BJ (cell line): ENCODE measurements around the gene DNAJB4. TPM values are rescaled to one million over a fixed set of nuclear protein-coding genes. Genes with fewer than 3 reads are reported as not detected.

Source experiments
- CTCF ChIA-PET: fragments of 350-600 bp; formaldehyde crosslinking; extraction: SDS; loops from one replicate; lab custom pipeline; 2021; ENCODE audit warnings: antibody characterized with exemption, inconsistent platforms; lab: Yijun Ruan, JAX
- POLR2A ChIA-PET: fragments of 300-600 bp; sonication (Branson Sonifier 250); formaldehyde crosslinking; extraction: SDS; loops from one replicate; lab custom pipeline; 2021; ENCODE audit warnings: antibody characterized with exemption; lab: Charles Lee
- DNase-seq: peaks from one replicate; pipeline ENCODE4 v3.0.0-alpha.2; 2011; ENCODE audit warnings: low read depth
- H3K27me3 ChIP-seq: 2 replicates; pipeline ENCODE4 v1.6.0; 2011; ENCODE audit warnings: low read length; ENCODE audit not compliant: control insufficient read depth, insufficient read depth
- H3K36me3 ChIP-seq: 2 replicates; pipeline ENCODE4 v1.5.1; 2011; ENCODE audit warnings: low read length; ENCODE audit not compliant: control insufficient read depth, insufficient read depth
- H3K4me3 ChIP-seq: 2 replicates; pipeline ENCODE4 v1.5.1; 2011; ENCODE audit warnings: low read depth, mild to moderate bottlenecking, control low read depth, low read length
- CTCF ChIP-seq: IDR thresholded peaks from 2 replicates; pipeline ENCODE4 v1.5.1; 2011; ENCODE audit warnings: low read depth, mild to moderate bottlenecking, control low read depth, inconsistent platforms, low read length, moderate library complexity; ENCODE audit not compliant: insufficient read depth
- polyA minus RNA-seq: library from RNA; depleted of rRNA, polyadenylated mRNA; stranded (reverse); fragments of >200 nt; gene quantifications from 2 replicates; pipeline ENCODE4 v1.2.3, GENCODE V29; 2011; rRNA and poly(A)+ RNA removed
- polyA plus RNA-seq: library from polyadenylated mRNA; depleted of rRNA; stranded (reverse); fragments of >200 nt; gene quantifications from 2 replicates; pipeline ENCODE4 v1.2.3, GENCODE V29; 2011; rRNA removed

DNAJB4 gene
- polyA plus RNA-seq (16.7 and 39.6 TPM in 2 replicates), polyA minus RNA-seq (17.2 and 21.0 TPM in 2 replicates)

DNA sequence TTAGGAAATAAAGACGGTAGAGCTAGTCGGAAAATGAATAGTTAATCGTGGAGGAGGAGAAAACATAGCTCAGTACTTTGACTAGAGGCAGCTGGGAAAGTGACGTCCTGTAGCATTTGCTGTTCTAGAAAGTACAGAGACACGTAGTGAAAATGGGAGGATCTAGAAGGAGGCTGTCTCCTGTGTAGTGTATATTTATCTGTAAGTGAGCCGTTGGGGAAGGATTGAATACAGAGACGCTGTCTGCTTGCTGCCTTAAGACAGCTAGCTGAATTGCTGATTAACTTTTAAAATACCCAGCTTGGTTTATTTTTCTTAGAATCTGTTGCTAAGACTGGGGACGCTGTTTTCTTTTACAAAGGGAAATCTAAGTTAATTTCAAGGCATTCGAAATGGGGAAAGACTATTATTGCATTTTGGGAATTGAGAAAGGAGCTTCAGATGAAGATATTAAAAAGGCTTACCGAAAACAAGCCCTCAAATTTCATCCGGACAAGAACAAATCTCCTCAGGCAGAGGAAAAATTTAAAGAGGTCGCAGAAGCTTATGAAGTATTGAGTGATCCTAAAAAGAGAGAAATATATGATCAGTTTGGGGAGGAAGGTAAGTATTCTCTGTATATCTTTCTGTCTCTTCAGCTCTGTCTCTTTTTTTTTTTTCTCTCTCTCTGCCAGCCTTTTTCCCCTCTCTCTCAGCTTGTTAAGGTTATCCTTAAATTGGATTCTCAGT lies at the start of gene DNAJB4:
TSS of gene DNAJB4 (plus strand) at position 221 of the 729 bp plus-strand sequence. CDS start at position 393, 172 bp downstream.
- no peak for TF ChIP-seq CTCF
- Histone ChIP-seq H3K4me3 (peak within 1 kb of the TSS; percentile 68), H3K36me3 (no peaks in the 10 kb centered on the region), H3K27me3 (no peaks in the 10 kb centered on the region)
- ChIA-PET POLR2A (interaction anchor here (0.5 to 2.6 kb wide), 9 partner anchors 10 to 366 kb away, joined by 3 to 12 read pairs (median 5); partner anchors contain the start of gene FUBP1), CTCF (interaction anchor here (0.6 to 1.9 kb wide), 8 partner anchors 9 to 851 kb away, joined by 3 to 9 read pairs (median 4); no protein-coding TSS in a partner anchor)
- peak; percentile 90 for DNase-seq

DNA sequence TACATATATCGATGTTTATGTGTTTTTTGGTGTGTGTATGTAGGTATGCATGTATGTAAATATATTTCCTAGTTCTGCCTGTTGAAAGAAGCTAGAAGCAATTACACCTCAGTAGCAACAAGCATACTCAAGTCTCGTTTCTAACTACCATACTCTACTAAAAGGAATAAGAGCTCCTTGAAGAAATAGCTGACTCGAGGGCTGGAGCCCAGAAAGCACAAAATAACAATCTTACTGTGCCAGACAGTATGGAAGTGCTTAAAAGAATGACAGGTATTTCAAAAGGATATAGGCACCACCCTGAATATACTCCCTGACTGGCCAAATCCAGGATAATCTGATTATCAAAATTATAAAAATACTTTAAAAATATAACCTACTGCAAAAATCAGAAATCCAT lies 49.0 kb upstream of the DNAJB4 start:
- CTCF ChIA-PET: interaction anchor here (0.7 to 1.6 kb wide), 4 partner anchors 13 to 159 kb away, joined by 3 read pairs; no protein-coding TSS in a partner anchor
- Histone ChIP-seq H3K27me3 (no peaks in the 10 kb centered on the region), H3K4me3 (no peak overlapping the region), H3K36me3 (peaks cover 16% of the 10 kb centered on the region)
- DNase-seq: no peak
- POLR2A ChIA-PET: no interaction called here
- no peak for TF ChIP-seq CTCF

GRCh38 chr1:77956464-77956863 lies 48.3 kb upstream of the DNAJB4 start:
- TF ChIP-seq CTCF: no peak
- H3K36me3 ChIP-seq: peaks cover 16% of the 10 kb centered on the region
- no peak for DNase-seq
- no peaks in the 10 kb centered on the region for H3K27me3 ChIP-seq
- no peak overlapping the region for H3K4me3 ChIP-seq
- ChIA-PET CTCF (interaction anchor here (0.8 to 1.6 kb wide), 2 partner anchors 14 to 157 kb away, joined by 3 read pairs; no protein-coding TSS in a partner anchor), POLR2A (no interaction called here)

DNA sequence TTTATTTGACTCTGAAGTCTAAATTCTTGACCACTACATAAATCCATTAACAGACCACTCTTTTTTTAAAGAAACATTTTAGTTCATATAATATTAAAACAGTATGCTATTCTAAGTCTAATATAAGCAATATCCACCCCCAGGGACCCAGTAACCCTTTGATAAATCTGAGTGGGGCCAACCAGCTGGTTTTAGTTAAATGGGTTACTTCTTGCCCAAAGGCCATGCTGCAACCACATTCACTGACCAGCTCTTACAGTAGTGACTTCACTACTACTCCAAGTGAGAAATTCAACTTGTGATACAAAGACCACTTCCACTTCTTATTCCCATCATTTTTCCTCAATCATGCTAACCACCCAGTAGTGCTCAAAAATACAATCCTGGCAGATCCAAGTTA lies 46.3 kb upstream of the DNAJB4 start:
- Histone ChIP-seq H3K4me3 (no peak overlapping the region), H3K36me3 (peaks cover 15% of the 10 kb centered on the region), H3K27me3 (no peaks in the 10 kb centered on the region)
- POLR2A ChIA-PET: no interaction called here
- CTCF ChIA-PET: no interaction called here
- no peak for DNase-seq
- no peak for TF ChIP-seq CTCF

DNA sequence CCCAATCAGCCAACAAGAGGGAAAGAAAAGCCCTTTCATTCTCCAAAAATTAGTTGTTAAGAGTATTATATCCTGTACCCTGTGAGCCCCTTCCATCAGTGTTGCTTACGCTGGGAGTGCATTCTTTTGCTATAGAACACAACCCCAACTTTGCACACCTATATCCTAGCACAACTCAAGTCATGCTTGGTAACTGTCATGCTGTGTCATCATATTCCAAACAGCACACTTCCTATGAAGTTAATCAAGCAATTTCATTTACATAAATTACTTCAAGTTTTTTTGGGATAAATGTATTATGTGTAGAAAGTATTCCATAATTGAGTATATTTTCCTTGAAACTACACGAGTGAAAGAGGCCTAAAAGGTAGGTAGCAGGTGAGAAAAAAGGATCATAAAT lies 45.9 kb upstream of the DNAJB4 start:
- ChIA-PET CTCF (no interaction called here), POLR2A (no interaction called here)
- Histone ChIP-seq H3K27me3 (no peaks in the 10 kb centered on the region), H3K36me3 (peaks cover 14% of the 10 kb centered on the region), H3K4me3 (no peak overlapping the region)
- TF ChIP-seq CTCF: no peak
- DNase-seq: no peak
